T-helper 22 cell (primary cell): ENCODE measurements around the gene FLYWCH2.
"Not testable (repeated sequence)": the region's sequence is repeated elsewhere in the genome, so short reads cannot be mapped to it uniquely, and the experiment has no call there.

ENCODE experiments used
- DNase-seq: peaks from one replicate; pipeline ENCODE4 v3.0.0-alpha.2; 2020; ENCODE audit warnings: low read depth

The FLYWCH2 gene

DNA sequence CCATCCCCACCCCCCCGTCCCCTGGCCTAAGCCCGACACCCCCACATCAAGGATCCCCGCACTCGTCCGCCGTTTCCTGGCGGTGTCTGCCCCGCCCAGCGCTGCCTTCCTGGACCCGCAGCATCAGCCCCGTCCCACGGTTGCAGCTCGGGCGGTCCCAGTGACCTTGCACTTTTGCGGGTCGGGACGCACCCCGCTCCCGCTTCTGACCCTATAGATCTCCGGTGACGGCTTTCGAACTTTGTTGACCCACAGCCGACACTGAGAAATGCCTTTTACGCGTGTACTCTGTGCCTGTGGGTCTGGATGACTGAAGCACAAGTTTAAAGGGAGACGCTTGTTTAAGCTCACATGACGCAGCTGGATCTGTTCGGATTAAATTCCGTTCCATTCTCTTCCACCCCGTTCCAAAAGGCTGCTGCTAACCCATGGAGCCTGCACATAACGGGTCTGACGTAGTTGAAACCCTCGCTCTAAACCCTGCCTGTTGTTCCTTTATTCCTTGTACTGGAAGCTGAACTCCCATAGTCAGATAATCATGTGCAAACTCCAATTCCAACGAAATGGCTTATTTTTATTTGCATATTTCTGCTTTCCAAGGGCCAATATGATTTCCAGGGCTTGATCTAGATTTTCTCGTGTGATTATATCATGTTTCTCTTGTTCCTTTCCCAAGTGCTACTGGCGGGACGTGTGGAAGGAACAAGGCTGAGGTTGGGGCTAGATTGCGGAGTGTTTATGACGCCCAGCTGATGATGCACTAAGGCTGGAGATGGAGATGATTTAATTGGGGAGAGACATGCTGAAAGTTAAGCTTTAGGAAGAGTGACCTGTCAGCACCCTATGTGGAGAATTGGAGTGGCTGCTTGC, 29.6 kb downstream of the FLYWCH2 start:
- no peak for DNase-seq

DNA sequence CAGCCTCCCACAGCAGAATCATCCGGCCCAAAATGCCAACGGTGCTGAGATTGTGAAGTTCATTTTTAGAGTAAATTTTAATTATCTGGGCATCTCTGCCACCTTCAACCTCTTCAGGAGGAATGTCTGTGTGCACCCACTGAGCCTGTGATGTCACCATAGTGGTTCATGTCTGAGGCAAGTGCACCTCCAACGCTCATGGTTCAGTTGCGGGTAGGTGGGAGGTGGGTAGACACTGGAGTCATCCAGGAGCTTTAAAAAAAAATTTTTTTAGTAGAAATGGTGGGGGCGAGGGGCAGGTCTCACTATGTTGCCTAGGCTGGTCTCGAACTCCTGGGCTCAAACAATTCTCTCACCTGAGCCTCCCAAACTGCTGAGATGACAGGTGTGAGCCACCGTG, 30.6 kb downstream of the FLYWCH2 start:
- DNase-seq = no peak

- no peak for DNase-seq
These were observed 31.2 kb downstream of the FLYWCH2 start for GRCh38 chr16:2914233-2914632.

GRCh38 chr16:2915196-2915929, 32.3 kb downstream of the FLYWCH2 start:
- no peak for DNase-seq

- DNase-seq = peak; percentile 22
These were observed 36.7 kb downstream of the FLYWCH2 start for GRCh38 chr16:2919511-2920255.

GRCh38 chr16:2923481-2923880, 40.5 kb downstream of the FLYWCH2 start:
- DNase-seq = no peak

- DNase-seq = no peak
These were observed 42.1 kb downstream of the FLYWCH2 start for GRCh38 chr16:2924901-2925755.

DNA sequence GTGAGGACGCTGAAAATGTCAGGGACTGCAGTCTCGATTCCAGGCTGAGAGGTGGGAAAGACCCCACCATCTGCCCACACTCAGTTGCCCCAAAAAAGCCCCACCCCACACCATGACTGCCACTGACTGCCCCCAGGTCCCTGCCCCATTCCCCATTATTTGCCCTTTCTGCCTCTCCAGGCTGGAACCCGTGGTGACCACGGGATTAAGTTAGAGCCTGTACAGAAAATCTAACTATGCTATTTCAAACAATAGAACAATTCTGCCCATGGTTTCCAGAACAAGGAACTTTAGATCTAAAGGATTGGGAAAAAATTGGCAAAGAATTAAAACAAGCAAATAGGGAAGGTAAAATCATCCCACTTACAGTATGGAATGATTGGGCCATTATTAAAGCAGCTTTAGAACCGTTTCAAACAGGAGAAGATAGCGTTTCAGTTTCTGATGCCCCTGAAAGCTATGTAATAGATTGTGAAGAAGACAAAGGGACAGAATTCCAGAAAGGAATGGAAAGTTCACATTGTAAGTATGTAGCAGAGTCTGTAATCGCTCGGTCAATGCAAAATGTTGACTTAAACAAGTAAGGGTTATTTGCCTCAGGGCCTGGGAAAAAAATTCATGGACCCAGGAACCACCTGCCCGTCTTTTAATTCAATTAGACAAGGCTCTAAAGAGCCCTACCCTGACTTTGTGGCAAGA, 43.1 kb downstream of the FLYWCH2 start:
- DNase-seq = no peak

- no peak for DNase-seq
These were observed 43.6 kb downstream of the FLYWCH2 start for GRCh38 chr16:2926650-2926999.

DNA sequence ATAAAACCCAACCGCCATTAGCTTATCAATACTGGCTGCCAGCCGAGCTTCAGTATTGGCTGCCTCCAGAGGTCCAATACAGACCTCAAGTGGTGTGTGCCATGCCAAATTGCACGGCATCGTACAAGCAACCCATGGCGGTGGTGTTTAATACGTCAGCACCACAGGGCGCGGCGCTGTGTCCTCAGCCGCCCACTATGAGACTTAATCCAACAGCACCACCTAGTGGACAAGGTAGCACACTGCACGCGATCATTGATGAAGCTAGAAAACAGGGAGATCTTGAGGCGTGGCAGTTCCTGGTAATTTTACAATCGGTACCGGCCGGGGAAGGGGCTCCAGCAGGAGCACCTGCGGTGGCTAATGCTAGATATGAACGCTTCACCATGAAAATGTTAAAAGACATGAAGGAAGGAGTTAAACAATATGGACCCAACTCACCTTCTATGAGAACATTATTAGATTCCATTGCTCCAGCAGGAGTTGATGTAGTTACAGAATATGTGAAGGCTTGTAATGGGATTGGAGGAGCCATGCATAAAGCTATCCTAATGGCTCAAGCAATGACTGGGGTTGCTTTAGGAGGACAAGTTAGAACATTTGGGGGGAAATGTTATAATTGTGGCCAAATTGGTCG, 44.1 kb downstream of the FLYWCH2 start:
- DNase-seq = peak; percentile 71

- DNase-seq = not testable (repeated sequence)
These were observed 45.1 kb downstream of the FLYWCH2 start for GRCh38 chr16:2928151-2928550.

GRCh38 chr16:2928796-2929195, 45.8 kb downstream of the FLYWCH2 start:
- DNase-seq = no peak

DNA sequence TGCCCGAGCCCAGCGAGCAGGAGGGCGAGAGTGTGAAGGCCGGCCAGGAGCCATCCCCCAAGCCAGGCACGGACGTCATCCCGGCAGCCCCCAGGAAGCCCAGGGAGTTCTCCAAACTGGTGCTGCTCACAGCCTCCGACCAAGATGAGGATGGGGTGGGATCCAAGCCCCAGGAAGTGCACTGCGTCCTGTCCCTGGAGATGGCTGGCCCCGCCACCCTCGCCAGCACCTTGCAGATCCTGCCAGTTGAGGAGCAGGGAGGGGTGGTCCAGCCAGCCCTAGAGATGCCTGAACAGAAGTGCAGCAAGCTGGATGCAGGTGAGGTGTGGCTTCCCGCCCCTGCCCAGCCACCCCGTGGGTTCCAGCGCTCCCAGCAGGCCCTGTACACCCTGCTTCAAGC, 46.7 kb downstream of the FLYWCH2 start:
- DNase-seq = no peak

DNA sequence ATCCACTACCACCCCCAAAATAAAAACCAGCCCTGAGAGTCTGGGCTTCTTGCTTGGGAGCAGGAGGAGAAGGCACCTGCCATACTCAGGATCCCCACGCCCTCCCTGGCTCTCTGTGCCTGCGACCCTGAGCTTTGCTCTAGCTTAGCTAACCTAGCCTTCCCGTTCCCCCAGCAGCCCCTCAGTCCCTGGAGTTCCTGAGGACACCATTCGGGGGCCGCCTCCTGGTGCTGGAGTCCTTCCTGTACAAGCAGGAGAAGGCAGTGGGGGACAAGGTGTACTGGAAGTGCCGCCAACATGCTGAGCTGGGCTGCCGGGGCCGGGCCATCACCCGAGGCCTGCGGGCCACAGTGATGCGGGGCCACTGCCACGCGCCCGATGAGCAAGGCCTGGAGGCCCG, 47.2 kb downstream of the FLYWCH2 start:
- DNase-seq = no peak

DNA sequence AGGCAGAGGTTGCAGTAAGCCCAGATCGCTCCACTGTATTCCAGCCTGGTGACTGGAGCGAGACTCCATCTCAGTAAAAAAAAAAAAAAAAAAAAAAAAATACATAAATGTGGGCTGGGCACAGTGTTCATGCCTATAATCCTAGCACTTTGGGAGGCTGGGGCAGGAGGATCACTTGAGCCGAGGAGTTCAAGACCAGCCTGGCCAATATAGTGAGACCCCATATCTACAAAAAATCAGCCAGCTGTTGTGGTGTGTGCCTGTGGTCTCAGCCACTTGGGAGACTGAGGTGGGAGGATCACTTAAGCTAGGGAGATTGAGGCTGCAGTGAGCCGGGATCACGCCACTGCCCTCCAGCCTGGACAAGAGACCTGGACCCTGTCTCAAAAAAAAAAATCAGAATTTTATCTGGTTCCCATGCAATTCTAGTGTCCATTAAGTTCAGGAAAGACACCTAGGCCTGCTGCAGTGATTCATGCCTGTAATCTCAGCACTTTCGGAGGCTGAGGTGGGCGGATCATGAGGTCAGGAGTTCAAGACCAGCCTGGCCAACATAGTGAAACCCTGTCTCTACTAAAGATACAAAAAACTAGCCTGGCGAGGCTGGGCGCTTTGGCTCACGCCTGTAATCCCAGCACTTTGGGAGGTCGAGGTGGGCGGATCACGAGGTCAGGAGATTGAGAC, 48.4 kb downstream of the FLYWCH2 start:
- DNase-seq = not testable (repeated sequence)

- no peak for DNase-seq
These were observed 50.1 kb downstream of the FLYWCH2 start for GRCh38 chr16:2933136-2933535.

DNA sequence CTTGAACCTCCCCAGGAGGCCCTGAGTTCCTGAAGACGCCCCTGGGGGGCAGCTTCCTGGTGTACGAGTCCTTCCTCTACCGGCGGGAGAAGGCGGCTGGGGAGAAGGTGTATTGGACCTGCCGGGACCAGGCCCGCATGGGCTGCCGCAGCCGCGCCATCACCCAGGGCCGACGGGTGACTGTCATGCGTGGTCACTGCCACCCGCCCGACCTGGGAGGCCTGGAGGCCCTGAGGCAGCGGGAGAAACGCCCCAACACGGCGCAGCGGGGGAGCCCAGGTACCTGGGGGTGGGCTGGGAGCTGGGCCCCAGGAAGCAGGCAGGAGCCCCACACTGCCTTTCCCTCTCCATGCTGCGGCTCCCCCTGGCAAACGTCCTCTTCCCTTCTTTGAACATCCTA, 50.7 kb downstream of the FLYWCH2 start:
- DNase-seq = no peak

GRCh38 chr16:2934450-2934849, 51.4 kb downstream of the FLYWCH2 start:
- DNase-seq = no peak

DNA sequence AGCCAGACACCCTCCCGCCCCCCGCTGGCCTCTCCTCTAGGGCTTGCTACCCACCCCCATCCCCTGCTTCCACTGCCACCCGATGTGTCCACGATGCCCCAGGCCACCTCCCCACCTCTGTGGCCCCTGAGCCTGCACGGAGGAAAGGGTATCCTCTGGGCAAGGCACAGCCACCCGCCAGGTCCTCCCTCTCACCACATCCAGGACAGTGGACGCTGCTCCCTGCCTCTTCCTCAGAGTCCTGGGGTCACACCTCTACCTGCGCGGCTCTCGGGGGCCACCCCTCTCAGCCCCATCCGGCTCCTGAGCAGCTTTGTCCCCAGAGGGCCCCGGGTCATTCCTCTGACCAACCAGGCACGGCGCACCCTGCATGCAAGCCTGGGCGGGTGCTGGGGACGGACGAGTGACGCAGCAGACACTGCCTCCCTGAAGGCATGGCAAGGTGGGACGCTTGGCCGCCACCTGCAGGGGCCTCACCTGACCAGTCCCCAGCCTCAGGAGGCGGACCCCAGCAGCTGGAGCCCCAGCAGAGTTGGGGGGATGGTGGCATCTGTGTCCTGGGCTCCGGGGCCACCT, 53.5 kb downstream of the FLYWCH2 start:
- DNase-seq = no peak

DNA sequence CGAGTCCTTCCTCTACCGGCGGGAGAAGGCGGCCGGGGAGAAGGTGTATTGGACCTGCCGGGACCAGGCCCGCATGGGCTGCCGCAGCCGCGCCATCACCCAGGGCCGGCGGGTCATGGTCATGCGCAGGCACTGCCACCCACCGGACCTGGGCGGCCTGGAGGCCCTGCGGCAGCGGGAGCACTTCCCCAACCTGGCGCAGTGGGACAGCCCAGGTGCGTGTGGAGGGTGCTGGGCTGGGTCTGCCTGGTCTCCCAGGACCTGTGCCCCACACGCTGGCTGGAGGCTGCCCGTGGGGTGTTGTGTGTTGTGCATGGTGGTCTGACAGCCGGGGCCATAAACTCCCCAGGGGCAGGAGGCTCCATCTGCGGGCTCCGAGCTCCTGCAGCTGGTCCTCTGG, 54.2 kb downstream of the FLYWCH2 start:
- DNase-seq = no peak
